DMS 273 (cell line): Measurements from ENCODE around the gene SYNDIG1.

Experiments
- DNase-seq: peaks from one replicate; lab custom pipeline; 2025; ENCODE audit not compliant: unreplicated experiment; lab: John Stamatoyannopoulos, UW

Gene SYNDIG1

DNA sequence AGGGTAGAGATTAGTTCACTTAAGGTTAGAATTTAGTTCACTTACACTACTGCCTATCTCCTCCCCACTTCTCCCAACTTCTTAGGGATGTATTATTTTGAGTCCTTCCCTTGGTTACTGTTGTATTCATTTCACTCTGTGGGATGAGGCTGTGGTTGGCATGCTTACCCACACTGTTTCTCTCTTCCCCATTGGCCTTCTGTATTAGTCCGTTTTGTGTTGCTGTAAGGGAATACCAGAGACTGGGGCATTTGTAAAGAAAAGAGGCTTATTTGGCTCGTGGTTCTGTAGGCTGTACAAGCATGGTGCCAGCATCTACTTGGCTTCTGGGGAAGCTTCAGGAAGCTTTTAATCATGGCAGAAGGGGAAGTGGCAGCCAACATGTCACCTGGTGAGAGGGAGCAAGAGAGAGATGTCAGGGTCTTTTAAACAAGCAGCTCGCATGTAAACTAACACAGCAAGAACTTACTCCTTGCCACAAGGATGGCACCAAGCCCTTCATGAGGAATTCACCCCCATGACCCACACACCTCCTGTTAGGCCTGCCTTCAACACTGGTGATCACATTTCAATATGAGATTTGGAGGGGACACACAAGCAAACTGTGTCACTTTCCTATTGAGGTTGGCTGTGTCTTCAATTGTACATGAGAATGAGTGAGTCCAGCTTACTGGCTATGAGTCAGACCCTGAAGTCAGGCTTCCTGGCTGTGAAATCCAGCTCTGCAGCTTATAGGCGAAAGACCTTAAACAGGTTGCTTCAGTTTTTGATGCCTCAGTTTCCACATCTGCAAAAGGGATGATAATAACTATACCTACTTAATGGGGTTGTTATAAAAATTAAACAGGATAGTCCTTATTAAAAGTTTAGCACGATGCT, 53.3 kb downstream of the SYNDIG1 start:
- no peak for DNase-seq

DNA sequence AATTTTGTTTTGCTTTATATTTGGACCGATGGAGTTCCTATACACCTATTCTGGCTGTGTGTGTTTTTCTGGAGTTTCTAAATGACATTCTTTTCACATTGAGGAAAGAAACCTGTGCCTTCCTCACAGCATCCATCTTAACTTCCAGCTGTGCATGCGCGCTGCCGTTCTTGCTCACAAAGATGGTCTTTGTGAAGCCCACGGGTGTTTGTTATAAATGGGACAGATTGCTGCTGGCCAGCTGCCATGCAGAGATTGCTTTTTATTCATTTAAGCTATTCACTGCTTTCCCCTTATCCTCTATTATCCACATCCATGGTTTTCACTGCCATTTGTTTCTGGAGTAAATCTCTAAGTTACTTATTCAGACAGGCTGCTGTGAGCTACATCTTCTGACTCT, 54.2 kb downstream of the SYNDIG1 start:
- DNase-seq = no peak

DNA sequence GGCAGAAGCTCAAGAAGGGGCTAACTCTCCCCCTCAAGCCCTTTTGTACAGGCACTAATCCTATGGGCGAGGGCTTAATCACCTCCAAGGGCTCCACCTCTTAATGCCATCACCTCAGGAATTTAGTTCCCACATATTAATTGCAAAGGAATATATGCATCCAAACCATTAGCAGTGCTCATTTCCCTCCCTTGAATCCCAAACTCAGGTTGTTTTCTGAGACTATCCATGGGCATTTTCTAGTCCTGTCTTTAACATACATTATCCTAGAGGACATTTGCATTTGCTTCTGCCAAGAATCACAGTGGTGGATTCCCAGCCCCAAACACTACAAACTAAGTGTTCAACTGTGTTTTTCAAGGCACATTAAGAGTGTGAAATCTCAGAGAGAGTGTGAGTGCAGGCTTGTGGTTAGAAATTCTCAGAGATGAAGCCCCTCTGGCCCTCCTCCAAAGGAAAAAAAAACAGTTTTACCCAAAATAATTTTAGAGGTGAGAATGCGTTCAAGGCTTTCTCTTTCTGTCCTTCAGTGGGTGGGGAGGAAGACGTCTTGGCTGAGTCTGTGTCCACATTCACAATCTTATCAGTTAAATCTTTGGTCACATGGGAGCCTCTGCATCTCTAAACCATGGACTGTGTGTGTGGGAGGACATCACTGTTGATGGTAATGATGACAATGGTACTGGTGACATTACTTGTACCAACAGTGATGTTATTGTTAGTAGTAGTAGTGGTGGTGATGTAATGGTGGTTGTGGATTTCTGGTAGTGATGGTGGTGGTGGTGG, 59.3 kb downstream of the SYNDIG1 start:
- no peak for DNase-seq

DNA sequence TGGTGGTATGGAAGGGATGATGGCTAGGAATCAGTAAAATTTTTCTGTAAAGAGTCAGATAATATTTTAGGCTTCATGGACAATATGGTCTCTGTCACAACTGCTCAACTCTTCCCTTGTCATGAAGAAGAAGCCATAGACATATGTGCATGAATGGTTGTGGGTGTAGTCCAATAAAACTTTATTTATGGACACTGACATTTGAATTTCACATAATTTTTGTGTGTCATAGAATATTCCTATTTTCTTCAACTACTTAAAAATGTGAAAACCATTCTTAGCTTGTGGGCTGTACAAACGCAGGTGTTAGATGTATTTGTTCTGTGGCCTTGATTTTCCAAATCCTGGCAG, 59.9 kb downstream of the SYNDIG1 start:
- no peak for DNase-seq

DNA sequence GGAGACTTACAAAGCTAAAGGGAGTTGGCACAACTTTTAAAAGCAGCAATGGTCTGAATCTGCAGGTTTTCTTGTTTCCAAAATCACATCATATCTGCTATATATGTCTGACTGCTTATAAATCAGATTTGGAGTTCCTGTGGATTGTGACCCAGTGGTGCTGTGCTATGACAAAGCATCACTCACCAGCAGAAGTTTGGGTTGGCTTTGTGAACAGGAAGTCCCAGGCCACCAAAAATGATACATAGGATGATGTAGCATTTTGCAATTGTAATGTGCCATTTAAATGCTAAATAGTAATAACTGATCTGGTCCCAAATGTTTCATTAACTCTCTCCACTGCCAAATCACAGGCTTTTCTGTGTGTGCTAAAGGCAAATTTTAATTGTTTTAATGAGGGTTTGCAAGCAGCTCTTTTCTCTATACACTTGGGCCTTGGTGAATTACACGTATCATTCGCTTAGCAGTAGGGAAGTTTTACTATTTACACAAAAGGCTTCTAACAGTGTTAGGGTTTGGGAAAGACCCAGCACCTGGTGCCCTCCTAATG, 60.8 kb downstream of the SYNDIG1 start:
- DNase-seq = no peak

DNA sequence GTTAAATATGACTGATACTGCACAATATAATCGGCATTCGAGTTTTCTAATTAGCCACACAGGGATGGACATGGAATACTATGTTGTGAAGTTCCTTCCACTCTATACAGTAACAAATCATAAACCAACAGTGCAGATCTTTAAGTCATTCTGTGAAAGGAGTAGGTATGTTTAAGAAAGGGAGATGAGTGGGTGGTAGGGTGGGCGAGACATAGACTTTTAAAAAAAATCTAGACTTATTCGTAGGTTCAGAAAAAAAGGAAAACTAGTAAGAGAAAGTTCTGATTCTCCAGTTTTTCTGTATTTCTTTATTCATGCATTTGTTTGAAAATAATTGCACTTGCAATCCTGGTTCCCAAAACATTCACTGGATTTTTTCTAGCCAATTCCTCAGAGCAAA, 61.8 kb downstream of the SYNDIG1 start:
- DNase-seq = no peak

DNA sequence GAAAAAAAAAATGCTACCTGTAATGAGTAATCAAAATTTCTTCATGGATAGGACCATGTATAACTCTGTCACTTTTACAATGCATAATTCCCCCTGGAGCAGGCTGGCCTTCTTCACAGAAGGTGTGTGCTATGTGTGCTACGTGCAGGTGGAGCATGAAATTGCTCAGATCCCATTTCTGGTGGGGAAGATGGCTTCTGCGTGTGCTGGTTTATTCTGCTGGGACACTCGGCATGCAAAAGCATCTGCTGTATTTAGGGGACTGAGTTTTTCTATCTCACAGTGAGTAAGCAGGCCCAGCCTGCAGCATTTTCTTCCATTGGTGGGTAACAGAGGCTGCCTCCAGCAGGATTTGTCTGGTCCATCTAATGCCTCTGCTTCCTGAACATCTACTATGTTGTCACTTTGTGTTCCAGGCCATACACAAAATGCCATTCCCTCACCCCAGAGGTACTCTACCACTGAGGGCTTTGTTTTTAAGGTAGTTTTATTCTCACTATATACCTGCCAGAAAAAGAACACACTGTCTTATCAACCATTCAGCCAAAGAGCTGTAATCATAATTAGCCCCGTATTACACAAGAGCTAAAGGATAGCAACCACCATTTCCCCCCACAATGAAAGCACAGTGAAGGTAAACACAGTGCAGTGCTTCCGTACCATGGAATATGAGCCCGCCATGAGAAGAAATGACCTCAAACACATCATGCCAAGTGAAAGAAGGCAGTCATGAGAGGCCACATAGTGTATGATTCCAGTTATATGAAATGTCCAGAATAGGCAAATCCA, 62.4 kb downstream of the SYNDIG1 start:
- DNase-seq = no peak

DNA sequence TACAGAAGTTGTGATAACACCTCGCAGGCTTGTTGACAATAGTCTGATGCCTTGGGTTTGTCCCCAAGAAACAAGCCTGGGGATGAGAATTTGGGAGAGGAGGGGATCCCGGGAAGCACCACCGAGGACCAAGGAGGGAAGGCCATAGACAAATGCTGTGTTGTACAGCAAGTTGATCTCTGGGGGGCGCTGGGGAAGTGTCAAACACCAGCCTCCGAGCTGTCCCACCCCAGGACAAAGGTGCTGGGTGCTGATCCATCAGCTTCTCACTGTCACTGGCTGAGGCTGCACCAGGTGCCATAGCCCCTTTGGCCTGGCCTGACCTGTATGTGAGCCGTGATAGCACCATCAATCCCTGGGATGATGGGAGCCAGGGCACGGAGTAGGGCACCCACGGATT, 64.0 kb downstream of the SYNDIG1 start:
- no peak for DNase-seq

DNA sequence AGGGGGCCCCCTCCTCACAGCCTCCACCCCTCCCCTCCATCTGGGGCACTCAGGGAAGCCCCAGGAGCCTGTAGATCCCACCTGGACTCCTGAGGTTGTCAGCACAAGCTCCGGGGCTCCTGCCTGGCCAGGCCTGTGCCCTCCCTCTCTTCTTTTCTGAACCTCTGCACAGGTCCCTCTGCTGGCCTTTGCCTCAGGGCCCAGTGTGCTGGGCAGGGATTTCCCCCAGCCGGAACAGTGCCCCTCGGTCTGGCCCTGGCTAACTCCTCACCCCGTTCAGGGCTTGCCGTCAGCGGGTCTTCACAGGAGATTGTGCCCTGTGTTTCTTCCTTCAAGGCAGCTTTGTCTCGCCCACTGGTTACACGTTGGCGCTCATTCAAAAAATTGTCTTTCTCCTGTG, 64.9 kb downstream of the SYNDIG1 start:
- no peak for DNase-seq

DNA sequence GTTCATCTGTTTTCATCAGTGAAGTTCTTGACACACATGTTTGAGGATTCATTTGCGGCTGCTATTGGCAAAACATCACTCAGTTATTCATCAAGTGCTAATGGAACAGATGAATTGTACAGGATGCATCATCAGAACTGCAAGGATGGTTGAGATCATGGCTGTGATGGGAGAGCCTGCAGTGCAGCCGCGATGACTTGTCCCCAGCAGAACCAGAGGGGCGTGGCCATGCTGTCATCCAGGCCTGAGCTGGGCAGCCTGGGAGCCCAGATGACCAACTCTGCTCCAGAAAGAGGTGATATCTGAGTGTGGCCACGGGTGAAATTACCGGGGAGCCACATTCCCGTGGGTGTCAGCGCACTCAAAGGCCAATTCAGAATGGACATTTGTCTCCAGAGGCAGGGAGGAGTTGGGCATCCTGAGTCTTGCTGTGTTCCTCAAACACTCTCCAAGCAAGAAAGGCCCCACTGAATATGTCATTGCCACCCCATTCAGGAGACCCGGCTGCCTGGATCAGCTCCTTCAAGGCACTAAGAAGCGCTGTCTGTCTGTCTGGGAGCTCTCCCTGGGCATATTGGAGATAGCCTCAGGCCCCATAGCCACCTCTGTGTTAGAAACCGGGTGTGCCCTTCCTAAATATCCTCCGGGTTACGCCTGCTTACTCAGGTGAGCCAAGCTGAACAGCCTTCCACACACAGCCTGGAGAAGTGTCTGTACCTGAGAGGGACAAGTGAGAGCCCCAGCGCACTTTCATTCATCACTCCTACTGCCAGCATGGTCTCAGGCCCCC, 66.7 kb downstream of the SYNDIG1 start:
- DNase-seq = no peak

DNA sequence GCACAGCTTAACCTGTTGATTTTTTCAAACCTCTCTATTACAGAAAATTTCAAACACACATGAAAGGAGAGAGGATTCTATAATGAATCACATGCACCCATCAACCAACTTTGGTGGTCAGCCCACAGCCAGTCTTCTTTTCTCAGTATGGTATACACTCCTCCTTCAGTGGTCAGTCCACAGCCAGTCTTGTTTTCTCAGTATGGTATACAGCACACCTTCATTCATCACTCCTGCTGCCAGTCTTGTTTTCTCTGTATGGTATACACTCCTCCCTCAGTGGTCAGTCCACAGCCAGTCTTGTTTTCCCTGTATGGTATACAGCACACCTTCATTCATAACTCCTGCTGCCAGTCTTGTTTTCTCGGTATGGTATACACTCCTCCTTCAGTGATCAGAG, 67.8 kb downstream of the SYNDIG1 start:
- no peak for DNase-seq

DNA sequence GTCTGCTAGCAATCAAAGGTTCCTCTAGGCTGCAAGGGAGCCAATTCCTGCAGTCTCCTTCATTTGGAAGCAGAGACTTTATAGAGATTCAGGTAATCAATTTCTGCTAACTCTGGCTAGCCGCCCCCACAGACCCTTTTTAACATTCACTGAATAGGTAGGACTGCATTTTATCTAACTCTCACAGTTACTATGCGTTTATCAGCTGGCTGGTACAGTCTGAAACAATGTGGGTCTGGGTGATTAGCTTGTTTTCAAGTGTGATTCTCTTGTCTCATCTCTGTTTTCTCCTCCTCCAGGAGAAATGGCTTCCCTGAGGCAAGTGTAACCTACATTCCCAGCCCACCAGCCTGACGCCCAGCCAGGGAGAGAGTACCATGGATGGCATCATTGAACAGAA, 73.3 kb downstream of the SYNDIG1 start:
- DNase-seq = no peak

DNA sequence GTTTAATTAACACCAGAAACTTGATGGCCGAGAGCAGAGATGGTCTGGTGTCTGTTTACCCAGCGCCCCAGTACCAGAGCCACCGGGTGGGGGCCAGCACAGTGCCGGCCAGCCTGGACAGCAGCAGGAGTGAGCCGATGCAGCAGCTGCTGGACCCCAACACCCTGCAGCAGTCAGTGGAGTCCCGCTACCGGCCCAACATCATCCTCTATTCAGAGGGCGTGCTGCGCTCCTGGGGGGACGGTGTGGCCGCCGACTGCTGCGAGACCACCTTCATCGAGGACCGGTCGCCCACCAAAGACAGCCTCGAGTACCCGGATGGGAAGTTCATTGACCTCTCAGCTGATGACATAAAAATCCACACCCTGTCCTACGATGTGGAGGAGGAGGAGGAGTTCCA, 73.7 kb downstream of the SYNDIG1 start:
- no peak for DNase-seq

DNA sequence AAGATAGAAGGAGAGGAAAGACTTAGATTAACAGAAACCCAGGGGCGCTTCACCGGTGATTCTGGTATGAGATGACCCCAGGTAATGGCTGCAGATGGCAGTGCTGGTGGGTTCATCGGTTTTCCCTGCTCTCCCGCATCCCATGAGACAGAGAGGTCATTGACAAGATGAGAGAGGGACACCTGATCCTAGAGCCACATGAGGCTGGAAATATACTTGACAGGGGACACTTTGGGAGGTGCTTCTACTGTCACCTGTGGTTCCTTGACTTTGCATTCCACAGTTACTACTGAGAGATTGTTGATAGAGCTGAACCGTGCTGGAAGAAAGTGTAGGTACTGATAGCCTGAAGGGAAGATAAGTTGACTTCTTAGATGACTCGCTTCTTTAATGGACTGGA, 74.3 kb downstream of the SYNDIG1 start:
- DNase-seq = no peak

DNA sequence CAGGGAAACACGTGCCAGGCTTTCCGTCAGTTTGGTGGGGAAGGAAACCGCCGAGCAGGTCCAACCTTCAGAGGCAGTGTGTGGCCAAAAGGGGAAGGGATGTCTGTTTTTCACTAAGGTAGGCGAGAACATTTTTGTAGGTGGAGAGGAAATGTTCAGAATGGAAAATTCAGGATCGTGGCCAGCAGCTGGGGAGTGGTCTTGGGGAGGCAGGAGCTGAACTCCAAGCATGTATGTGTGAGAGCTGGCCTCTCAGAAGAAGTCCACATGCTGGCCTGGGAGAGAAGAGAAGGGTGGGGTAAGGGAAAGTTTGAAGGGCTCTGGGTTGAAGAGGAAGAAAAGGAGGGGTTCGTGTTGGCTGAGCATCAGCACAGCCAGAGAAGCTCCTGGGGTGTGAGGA, 74.9 kb downstream of the SYNDIG1 start:
- no peak for DNase-seq

DNA sequence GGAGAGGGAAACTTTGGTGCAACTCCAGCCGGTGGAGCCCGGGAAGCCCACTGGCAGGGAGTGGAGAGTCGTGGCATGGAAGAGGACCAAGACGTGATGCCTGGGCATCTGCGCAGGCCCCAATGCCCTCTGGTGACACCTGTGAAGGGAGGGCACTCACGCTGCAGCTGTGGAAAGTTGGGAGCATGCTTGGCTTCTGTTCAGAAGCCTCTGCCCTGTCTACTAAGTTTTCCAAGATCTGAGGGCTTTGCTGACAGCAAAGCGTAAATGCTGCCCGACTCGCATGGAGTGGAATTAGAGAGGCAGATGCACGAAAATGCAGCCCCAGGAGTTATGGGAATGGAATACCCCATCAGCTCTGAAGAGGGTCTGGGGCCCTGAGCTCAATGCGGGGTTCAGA, 75.7 kb downstream of the SYNDIG1 start:
- no peak for DNase-seq

DNA sequence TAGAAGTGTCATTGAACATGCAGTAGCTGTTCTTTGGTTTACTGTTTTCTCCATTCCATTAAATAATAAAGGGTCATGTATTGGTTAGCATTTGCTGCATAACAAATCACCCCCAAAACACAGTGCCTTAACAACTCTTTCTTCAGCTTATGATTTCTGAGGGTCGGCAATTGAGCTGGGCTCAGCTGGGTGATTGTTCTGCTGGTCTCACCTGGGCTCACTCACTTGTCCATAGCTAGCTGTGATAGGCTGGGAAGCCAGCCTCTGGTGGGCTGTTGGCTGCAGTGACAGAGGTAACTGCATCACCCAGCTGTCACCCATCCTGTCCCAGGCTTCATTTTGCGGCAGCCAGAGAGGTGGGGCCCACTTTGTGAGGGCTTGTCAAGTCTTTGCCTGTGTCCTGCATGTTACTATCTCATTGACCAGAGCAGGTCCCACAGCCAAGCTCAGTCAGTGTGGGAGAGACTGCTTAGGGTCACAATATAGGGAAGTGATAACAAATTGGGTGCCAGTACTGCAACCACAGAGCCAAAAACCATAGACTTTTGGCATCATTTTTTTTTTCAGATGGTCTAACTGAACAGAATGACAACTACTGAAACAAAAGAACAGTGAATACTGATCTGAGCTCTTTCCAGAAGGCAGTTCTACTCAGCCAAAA, 76.9 kb downstream of the SYNDIG1 start:
- no peak for DNase-seq

DNA sequence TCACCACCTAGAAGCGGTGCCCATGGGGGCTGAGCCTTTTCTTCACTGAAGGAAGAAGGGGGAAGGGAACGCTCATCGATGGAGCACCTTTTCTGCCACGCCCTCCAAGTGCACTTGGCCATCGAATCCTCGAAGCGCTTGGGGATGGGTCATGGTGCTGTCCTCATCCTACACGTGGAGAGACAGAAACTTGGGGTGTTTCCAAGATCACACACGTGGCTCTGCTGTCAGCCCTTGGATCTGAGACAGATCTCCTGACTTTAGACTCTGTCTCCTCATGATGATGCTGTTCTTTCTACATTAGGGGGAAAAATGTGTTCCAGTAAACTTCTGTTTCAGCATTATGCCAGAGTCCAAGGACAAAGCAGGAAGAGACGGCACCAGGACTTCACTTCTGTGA, 78.5 kb downstream of the SYNDIG1 start:
- DNase-seq = no peak

DNA sequence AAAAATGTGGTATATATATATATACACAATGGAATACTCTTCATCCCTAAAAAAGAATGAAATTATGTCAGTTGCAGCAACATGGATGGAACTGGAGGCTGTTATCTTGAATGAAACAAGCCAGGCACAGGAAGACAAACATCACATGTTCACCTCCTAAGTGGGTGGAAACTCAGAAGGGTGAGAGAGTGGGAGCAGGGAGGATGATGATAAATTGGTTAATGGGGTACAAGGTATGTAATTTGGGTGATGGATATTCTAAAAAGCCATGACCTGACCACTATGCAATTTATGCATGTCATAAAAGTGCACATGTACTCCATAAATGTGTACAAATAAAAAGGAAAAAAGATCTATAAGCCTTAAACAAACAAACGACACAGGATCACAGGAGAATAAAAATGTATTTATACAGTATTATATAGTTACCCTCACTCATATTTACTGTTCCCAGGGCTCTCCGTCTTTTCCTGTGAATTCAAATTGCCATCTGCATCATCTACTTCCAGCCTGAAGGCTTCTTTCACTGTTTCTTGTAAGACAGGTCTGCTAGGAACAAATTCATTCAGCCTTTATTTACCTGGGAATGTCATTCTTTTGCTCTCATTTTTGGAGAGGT, 89.8 kb downstream of the SYNDIG1 start:
- DNase-seq = no peak
